HG03159 (cell line): Measurements from ENCODE around the gene LRRC1.
"Not testable (repeated sequence)": the region's sequence is repeated elsewhere in the genome, so short reads cannot be mapped to it uniquely, and the experiment has no call there.

Experiments
- ATAC-seq: cut with Tn5 transposase; IDR thresholded peaks from one replicate; pipeline ENCODE4 v1.9.1; 2021; ENCODE audit warnings: mild to moderate bottlenecking, moderate library complexity; ENCODE audit not compliant: unreplicated experiment

Gene LRRC1

GRCh38 chr6:53792016-53792415 lies 2.8 kb upstream of the LRRC1 start:
- ATAC-seq = no peak

GRCh38 chr6:53792973-53793317 lies 1.9 kb upstream of the LRRC1 start:
- ATAC-seq = no peak

GRCh38 chr6:53793318-53794136 lies 1.3 kb upstream of the LRRC1 start:
- no peak for ATAC-seq

GRCh38 chr6:53794137-53794719 lies 577 bp upstream of the LRRC1 start:
- peak; percentile 43 for ATAC-seq

GRCh38 chr6:53795340-53795701 lies 516 bp downstream of the LRRC1 start:
- ATAC-seq = no peak

GRCh38 chr6:53795702-53796450 lies 1.1 kb downstream of the LRRC1 start:
- ATAC-seq = no peak

GRCh38 chr6:53796451-53796780 lies 1.6 kb downstream of the LRRC1 start:
- ATAC-seq = no peak

- no peak for ATAC-seq
These were observed 2.0 kb downstream of the LRRC1 start for GRCh38 chr6:53796791-53797190.

GRCh38 chr6:53797304-53797703 lies 2.5 kb downstream of the LRRC1 start:
- ATAC-seq = no peak

- ATAC-seq = no peak
These were observed 4.5 kb downstream of the LRRC1 start for GRCh38 chr6:53799340-53799739.

- no peak for ATAC-seq
These were observed 6.2 kb downstream of the LRRC1 start for GRCh38 chr6:53801022-53801421.

- ATAC-seq = no peak
These were observed 7.8 kb downstream of the LRRC1 start for GRCh38 chr6:53802582-53802981.

GRCh38 chr6:53803081-53803860 lies 8.5 kb downstream of the LRRC1 start:
- ATAC-seq = no peak

- no peak for ATAC-seq
These were observed 10.2 kb downstream of the LRRC1 start for GRCh38 chr6:53805016-53805415.

GRCh38 chr6:53805725-53806124 lies 10.9 kb downstream of the LRRC1 start:
- no peak for ATAC-seq

- ATAC-seq = not testable (repeated sequence)
These were observed 12.8 kb downstream of the LRRC1 start for GRCh38 chr6:53807606-53808005.

GRCh38 chr6:53808302-53808881 lies 13.6 kb downstream of the LRRC1 start:
- ATAC-seq = no peak

- no peak for ATAC-seq
These were observed 14.9 kb downstream of the LRRC1 start for GRCh38 chr6:53809691-53810090.

GRCh38 chr6:53811082-53811481 lies 16.3 kb downstream of the LRRC1 start:
- peak; percentile 79 for ATAC-seq

GRCh38 chr6:53811746-53812145 lies 16.9 kb downstream of the LRRC1 start:
- ATAC-seq = no peak

GRCh38 chr6:53813096-53813495 lies 18.3 kb downstream of the LRRC1 start:
- ATAC-seq = no peak
